ENCODE data around the gene ULK4. TPM values are rescaled to one million over a fixed set of nuclear protein-coding genes. Genes with fewer than 3 reads are reported as not detected.

The ULK4 gene
- total RNA-seq, 1 donor from 2014 or later, result 9.1 TPM

GRCh38 chr3:41318520-41318919 lies 643.4 kb downstream of the ULK4 start:
- H3K27me3 Mint-ChIP-seq (ENCODE audit: unreplicated experiment), result no peaks in the 10 kb centered on the region
- no peak for TF ChIP-seq CTCF (IDR thresholded peaks at IDR 0.05)
- no peaks in the 10 kb centered on the region for H3K9me3 Mint-ChIP-seq (ENCODE audit: unreplicated experiment)
- H3K4me1 Mint-ChIP-seq (ENCODE audit: unreplicated experiment), result no peaks in the 10 kb centered on the region
- no peaks in the 10 kb centered on the region for H3K36me3 Mint-ChIP-seq (ENCODE audit: unreplicated experiment)
- DNase-seq (ENCODE audit: extremely low spot score, unreplicated experiment), result no peak
- no peak overlapping the region for H3K27ac Mint-ChIP-seq (ENCODE audit: unreplicated experiment)
- H3K4me3 Mint-ChIP-seq (ENCODE audit: unreplicated experiment), result no peak overlapping the region

- Mint-ChIP-seq H3K27me3 (ENCODE audit: unreplicated experiment) (no peaks in the 10 kb centered on the region), H3K27ac (ENCODE audit: unreplicated experiment) (no peak overlapping the region), H3K4me1 (ENCODE audit: unreplicated experiment) (no peaks in the 10 kb centered on the region), H3K4me3 (ENCODE audit: unreplicated experiment) (no peak overlapping the region), H3K9me3 (ENCODE audit: unreplicated experiment) (no peaks in the 10 kb centered on the region), H3K36me3 (ENCODE audit: unreplicated experiment) (no peaks in the 10 kb centered on the region)
- TF ChIP-seq CTCF (IDR thresholded peaks at IDR 0.05), result no peak
- DNase-seq (ENCODE audit: extremely low spot score, unreplicated experiment), result no peak
Measured at GRCh38 chr3:41317718-41318117, 644.2 kb downstream of the ULK4 start.

- no peak for DNase-seq (ENCODE audit: extremely low spot score, unreplicated experiment)
- no peak for TF ChIP-seq CTCF (IDR thresholded peaks at IDR 0.05)
- Mint-ChIP-seq H3K4me3 (ENCODE audit: unreplicated experiment) (no peak overlapping the region), H3K27ac (ENCODE audit: unreplicated experiment) (no peak overlapping the region), H3K36me3 (ENCODE audit: unreplicated experiment) (no peaks in the 10 kb centered on the region), H3K4me1 (ENCODE audit: unreplicated experiment) (no peaks in the 10 kb centered on the region), H3K9me3 (ENCODE audit: unreplicated experiment) (no peaks in the 10 kb centered on the region), H3K27me3 (ENCODE audit: unreplicated experiment) (no peaks in the 10 kb centered on the region)
Measured at GRCh38 chr3:41317298-41317697, 644.6 kb downstream of the ULK4 start.

- no peaks in the 10 kb centered on the region for H3K36me3 Mint-ChIP-seq (ENCODE audit: unreplicated experiment)
- no peak for TF ChIP-seq CTCF (IDR thresholded peaks at IDR 0.05)
- no peak overlapping the region for H3K27ac Mint-ChIP-seq (ENCODE audit: unreplicated experiment)
- H3K4me1 Mint-ChIP-seq (ENCODE audit: unreplicated experiment), result no peaks in the 10 kb centered on the region
- H3K4me3 Mint-ChIP-seq (ENCODE audit: unreplicated experiment), result no peak overlapping the region
- no peak for DNase-seq (ENCODE audit: extremely low spot score, unreplicated experiment)
- peaks cover 2% of the 10 kb centered on the region for H3K27me3 Mint-ChIP-seq (ENCODE audit: unreplicated experiment)
- H3K9me3 Mint-ChIP-seq (ENCODE audit: unreplicated experiment), result no peaks in the 10 kb centered on the region
Measured at GRCh38 chr3:41315126-41315525, 646.8 kb downstream of the ULK4 start.

GRCh38 chr3:41308119-41308518 lies 653.8 kb downstream of the ULK4 start:
- H3K4me3 Mint-ChIP-seq (ENCODE audit: unreplicated experiment), result no peak overlapping the region
- no peak for DNase-seq (ENCODE audit: extremely low spot score, unreplicated experiment)
- no peaks in the 10 kb centered on the region for H3K9me3 Mint-ChIP-seq (ENCODE audit: unreplicated experiment)
- H3K27ac Mint-ChIP-seq (ENCODE audit: unreplicated experiment), result no peak overlapping the region
- no peak for TF ChIP-seq CTCF (IDR thresholded peaks at IDR 0.05)
- no peaks in the 10 kb centered on the region for H3K4me1 Mint-ChIP-seq (ENCODE audit: unreplicated experiment)
- peaks cover 2% of the 10 kb centered on the region for H3K27me3 Mint-ChIP-seq (ENCODE audit: unreplicated experiment)
- H3K36me3 Mint-ChIP-seq (ENCODE audit: unreplicated experiment), result no peaks in the 10 kb centered on the region

Measured in osteocyte (in vitro differentiated cells).